Karpas-422 (cell line): Measurements from ENCODE around the gene MZT2A. TPM values are rescaled to one million over a fixed set of nuclear protein-coding genes. Genes with fewer than 3 reads are reported as not detected.
"Not testable (repeated sequence)": the region's sequence is repeated elsewhere in the genome, so short reads cannot be mapped to it uniquely, and the experiment has no call there.

ENCODE experiments used
- DNase-seq: peaks from one replicate; pipeline ENCODE4 v3.0.0-alpha.2; 2015
- H2AFZ ChIP-seq: fragments of 200-600 bp; sonication (generic); 2 replicates; pipeline ENCODE4 v1.6.1; 2014; ENCODE audit warnings: antibody characterized with exemption, low read length, mixed read lengths
- H3K27ac ChIP-seq: fragments of 200-600 bp; sonication (generic); 2 replicates; pipeline ENCODE4 v1.5.1; 2014; ENCODE audit warnings: mild to moderate bottlenecking, low read length, moderate library complexity
- H3K27me3 ChIP-seq: fragments of 200-600 bp; sonication (generic); 2 replicates; pipeline ENCODE4 v1.6.1; 2014; ENCODE audit warnings: low read length, mixed read lengths
- H3K36me3 ChIP-seq: fragments of 200-600 bp; sonication (generic); 2 replicates; pipeline ENCODE4 v1.6.1; 2014; ENCODE audit warnings: low read length, mixed read lengths; ENCODE audit not compliant: insufficient read depth
- H3K4me1 ChIP-seq: fragments of 200-600 bp; sonication (generic); 2 replicates; pipeline ENCODE4 v1.6.1; 2014; ENCODE audit warnings: mild to moderate bottlenecking, low read length, mixed read lengths
- H3K4me2 ChIP-seq: fragments of 200-600 bp; sonication (generic); 2 replicates; pipeline ENCODE4 v1.6.1; 2014; ENCODE audit warnings: low read length, low read depth, mild to moderate bottlenecking; ENCODE audit not compliant: poor library complexity, severe bottlenecking
- H3K4me3 ChIP-seq: fragments of 200-600 bp; sonication (generic); 2 replicates; pipeline ENCODE4 v1.5.1; 2014; ENCODE audit warnings: mild to moderate bottlenecking, antibody characterized with exemption, low read length, mixed read lengths
- H3K79me2 ChIP-seq: fragments of 200-600 bp; sonication (generic); 2 replicates; pipeline ENCODE4 v1.6.1; 2014; ENCODE audit warnings: mild to moderate bottlenecking, low read length, mixed read lengths
- H3K9ac ChIP-seq: fragments of 200-600 bp; sonication (generic); 2 replicates; pipeline ENCODE4 v1.6.0; 2014; ENCODE audit warnings: low read length
- H3K9me2 ChIP-seq: fragments of 200-600 bp; sonication (generic), shearing (Covaris generic); replicated peaks from 2 replicates; pipeline ENCODE4 v1.6.0; 2014; ENCODE audit warnings: mild to moderate bottlenecking, low read length, moderate library complexity; ENCODE audit not compliant: insufficient read depth
- H3K9me3 ChIP-seq: fragments of 300-700, 200-600 bp; sonication (generic); 2 replicates; pipeline ENCODE4 v1.6.1; 2014; ENCODE audit warnings: low read length, mixed read lengths
- H4K20me1 ChIP-seq: fragments of 200-600 bp; sonication (generic); 2 replicates; pipeline ENCODE4 v1.6.1; 2014; ENCODE audit warnings: mild to moderate bottlenecking, antibody characterized with exemption, low read length, low read depth; ENCODE audit not compliant: insufficient read depth
- total RNA-seq: library from RNA; depleted of rRNA; stranded (reverse); fragments of >200 nt; shearing (Covaris generic); gene quantifications from 2 replicates; pipeline ENCODE4 v1.2.3, GENCODE V29; 2014; ENCODE audit warnings: low replicate concordance

Gene MZT2A
- total RNA-seq, 1 experiment from 2014 or later = 119 TPM

DNA sequence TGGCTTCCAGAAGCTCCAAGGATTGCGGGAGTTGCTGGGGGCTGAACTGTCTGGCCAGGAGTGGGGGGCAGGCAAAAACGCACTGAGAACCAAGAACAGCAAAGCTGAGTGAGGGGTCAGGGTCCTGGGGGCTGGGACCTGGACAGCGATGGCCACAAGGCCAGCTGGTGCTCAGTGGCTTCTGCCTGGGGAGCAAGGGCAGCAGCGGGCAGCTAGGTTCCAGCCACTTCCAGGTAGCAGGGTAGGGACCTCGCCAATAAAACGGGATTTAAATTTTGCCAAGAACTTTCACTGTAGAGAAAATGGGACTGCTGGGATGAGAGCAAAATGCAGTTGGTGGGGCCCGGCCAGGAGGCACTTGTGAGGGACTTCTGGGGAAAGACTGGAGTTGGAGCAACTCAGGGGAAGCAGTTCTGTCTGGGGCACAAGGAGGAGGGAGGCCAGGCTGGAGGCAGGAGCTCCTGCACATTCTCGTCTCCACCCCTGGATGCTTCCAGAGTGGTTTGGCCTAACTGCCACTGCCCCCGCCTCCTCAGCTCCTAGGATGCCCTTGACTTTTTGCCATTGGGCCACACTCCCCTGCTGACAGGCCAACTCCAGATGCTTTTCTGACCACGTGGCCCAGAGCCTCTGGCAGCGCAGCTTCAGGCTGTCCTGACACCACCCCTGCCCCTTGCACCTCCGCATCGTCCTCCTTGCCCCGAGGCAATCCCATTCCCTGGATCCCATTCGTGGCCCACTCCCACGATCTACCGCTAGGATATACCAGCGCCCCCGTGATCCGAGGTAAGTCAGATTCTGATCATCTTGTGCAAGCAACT is 30.0 kb upstream of the MZT2A start:
- H3K4me2 ChIP-seq = no peak overlapping the region
- peaks cover 1% of the 10 kb centered on the region for H3K4me1 ChIP-seq
- no peaks in the 10 kb centered on the region for H3K9me2 ChIP-seq
- DNase-seq = peak; percentile 39
- no peak overlapping the region for H3K27ac ChIP-seq
- no peaks in the 10 kb centered on the region for H4K20me1 ChIP-seq
- H3K79me2 ChIP-seq = no peaks in the 10 kb centered on the region
- no peaks in the 10 kb centered on the region for H3K9me3 ChIP-seq
- no peak overlapping the region for H3K4me3 ChIP-seq
- no peak overlapping the region for H3K9ac ChIP-seq
- H3K36me3 ChIP-seq = no peaks in the 10 kb centered on the region
- H3K27me3 ChIP-seq = no peaks in the 10 kb centered on the region
- no peak overlapping the region for H2AFZ ChIP-seq

DNA sequence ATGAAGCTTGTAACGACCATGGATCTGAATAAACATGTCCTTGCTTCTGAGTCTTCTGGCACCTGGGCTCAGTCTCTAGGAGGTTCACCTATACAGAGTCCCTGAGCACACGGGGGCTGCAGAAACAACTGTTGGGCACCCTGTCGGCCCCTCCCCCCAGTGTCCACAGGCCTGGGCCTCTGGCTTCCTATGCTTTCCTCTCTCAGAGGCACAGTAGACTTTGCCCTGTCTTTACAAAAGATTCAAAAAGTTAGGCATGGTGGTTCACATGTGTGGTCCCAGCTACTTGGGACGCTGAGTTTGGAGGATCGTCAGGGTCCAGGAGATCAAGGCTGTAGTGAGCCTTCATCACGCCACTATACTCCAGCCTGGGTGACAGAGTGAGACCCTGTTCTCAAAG is 29.3 kb upstream of the MZT2A start:
- H3K4me2 ChIP-seq, H3K4me3 ChIP-seq, H3K36me3 ChIP-seq, H2AFZ ChIP-seq, H3K79me2 ChIP-seq, DNase-seq, H4K20me1 ChIP-seq, H3K9ac ChIP-seq, H3K27me3 ChIP-seq, H3K9me3 ChIP-seq, H3K27ac ChIP-seq, H3K4me1 ChIP-seq, H3K9me2 ChIP-seq: not testable (repeated sequence)

DNA sequence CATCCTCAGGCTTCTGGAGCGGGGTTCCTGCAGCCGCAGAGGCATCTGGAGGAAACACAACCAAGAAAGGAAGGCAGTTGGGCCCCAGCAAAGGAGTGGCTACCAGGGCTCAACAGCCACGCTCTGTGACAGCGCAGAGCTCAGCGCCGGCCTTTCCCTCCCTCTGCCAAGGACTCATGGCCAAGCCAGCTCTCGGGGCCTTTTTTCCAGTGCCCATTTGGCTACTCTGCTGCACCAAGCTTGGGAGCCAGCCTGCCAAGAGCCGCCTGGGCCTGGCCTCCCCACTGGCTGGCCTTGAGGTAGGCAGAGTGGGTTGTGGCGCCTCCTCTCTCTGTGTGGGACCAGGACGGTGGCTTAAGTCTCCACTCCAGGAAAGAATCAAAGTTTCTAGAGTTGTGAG is 28.3 kb upstream of the MZT2A start:
- no peak for DNase-seq
- Histone ChIP-seq H3K9me2 (no peaks in the 10 kb centered on the region), H3K79me2 (no peaks in the 10 kb centered on the region), H3K36me3 (no peaks in the 10 kb centered on the region), H3K4me3 (no peak overlapping the region), H3K9me3 (no peaks in the 10 kb centered on the region), H3K9ac (no peak overlapping the region), H3K27me3 (no peaks in the 10 kb centered on the region), H3K4me1 (no peaks in the 10 kb centered on the region; the same call in 1 of the 2 replicates), H4K20me1 (no peaks in the 10 kb centered on the region), H2AFZ (no peak overlapping the region), H3K27ac (no peak overlapping the region), H3K4me2 (no peak overlapping the region)

DNA sequence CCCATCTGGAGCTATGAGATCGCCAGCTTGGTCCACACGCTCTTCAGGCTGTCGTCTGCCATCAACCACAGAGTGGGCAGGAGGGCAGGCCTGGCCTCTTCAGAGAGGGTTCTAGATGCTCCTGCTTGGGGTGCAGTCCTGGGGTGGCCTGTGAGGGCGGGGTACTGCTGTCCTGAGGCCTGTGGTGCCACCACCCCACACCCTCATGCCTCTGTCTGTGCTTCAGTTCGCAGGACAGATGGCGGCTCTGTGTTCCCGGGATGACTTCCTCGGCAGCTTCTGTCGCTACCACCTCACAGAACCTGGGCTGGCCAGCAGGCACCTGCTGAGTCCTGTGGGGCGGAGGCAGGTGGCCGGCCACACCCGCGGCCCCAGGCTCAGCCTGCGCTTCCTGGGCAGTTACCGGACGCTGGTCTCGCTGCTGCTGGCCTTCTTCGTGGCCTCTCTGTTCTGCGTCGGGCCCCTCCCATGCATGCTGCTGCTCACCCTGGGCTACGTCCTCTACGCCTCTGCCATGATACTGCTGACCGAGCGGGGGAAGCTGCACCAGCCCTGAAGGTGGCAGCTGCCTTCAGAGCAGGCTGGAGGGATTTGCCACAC is 27.8 kb upstream of the MZT2A start:
- H3K9me3 ChIP-seq, H3K79me2 ChIP-seq, H3K9me2 ChIP-seq, H3K4me1 ChIP-seq, H3K4me3 ChIP-seq, DNase-seq, H4K20me1 ChIP-seq, H2AFZ ChIP-seq, H3K9ac ChIP-seq, H3K27ac ChIP-seq, H3K36me3 ChIP-seq, H3K27me3 ChIP-seq, H3K4me2 ChIP-seq: not testable (repeated sequence)

DNA sequence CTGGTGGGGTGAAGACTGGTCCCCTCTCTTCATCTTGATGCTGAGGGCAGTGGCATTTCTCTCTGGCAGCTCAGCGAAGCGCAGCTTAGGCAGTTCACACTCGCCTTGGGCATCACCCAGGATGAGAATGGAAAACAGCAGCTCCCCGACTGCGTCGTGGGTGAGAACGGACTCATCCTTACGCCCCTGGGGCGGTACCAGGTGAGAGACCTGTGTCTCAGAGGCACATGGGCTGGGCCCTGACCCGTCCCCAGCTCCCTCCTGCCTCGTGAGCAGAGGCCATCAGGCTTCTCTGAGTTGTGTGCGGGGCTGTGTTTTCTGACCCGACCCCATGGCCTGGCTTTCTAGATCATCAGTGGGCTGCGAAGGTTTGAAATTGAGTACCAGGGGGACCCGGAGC is 27.3 kb upstream of the MZT2A start:
- H3K4me2 ChIP-seq = no peak overlapping the region
- H3K36me3 ChIP-seq = no peaks in the 10 kb centered on the region
- H3K4me3 ChIP-seq = no peak overlapping the region
- H3K79me2 ChIP-seq = no peaks in the 10 kb centered on the region
- H3K4me1 ChIP-seq = no peaks in the 10 kb centered on the region; the same call in 1 of the 2 replicates
- DNase-seq = no peak
- H3K27me3 ChIP-seq = no peaks in the 10 kb centered on the region
- H3K27ac ChIP-seq = no peak overlapping the region
- H3K9me3 ChIP-seq = no peaks in the 10 kb centered on the region
- H4K20me1 ChIP-seq = no peaks in the 10 kb centered on the region
- no peaks in the 10 kb centered on the region for H3K9me2 ChIP-seq
- H2AFZ ChIP-seq = no peak overlapping the region
- H3K9ac ChIP-seq = no peak overlapping the region

DNA sequence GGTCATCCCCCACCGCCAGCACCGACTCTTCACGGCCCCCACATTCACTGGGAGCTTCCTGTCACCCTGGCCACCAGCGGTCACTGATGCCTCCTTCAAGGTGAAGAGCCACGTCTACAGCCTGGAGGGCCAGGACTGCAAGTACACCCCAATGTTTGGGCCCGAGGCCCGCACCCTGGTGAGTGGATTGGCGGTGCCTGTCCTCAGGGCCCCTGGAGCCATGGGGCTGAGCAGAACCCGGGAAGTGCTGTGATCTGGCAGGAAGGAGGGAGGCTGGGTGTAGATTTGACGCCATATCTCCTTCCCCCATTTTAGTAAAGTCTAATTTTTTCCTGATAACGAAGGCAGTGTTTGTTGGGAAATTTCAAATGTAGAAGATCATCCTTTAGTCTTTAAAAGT is 26.3 kb upstream of the MZT2A start:
- not testable (repeated sequence) for H2AFZ ChIP-seq, DNase-seq, H3K9me3 ChIP-seq, H3K9me2 ChIP-seq, H3K36me3 ChIP-seq, H3K79me2 ChIP-seq, H3K4me3 ChIP-seq, H3K4me1 ChIP-seq, H3K9ac ChIP-seq, H3K4me2 ChIP-seq, H3K27me3 ChIP-seq, H3K27ac ChIP-seq, H4K20me1 ChIP-seq

DNA sequence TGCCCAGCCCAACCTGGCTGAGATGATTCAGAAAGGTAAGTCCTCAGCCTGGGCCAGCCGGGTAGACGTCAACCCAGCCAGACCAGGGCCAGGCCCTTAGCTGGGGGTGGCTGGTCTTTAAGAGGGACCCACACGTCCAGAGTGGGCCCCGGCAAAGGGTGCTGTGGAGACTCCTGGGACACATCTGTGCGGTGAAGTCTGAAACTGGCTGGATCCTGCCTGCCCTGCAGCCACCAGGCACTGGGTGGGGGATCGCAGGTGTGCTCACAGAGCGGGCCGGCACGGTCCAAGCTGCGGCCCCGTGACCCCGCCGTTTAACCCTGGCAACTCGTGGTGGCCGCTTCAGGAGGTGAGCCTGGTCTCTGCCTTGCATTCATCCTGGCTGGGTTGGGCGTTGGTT is 25.7 kb upstream of the MZT2A start:
- not testable (repeated sequence) for H3K9me3 ChIP-seq, H3K36me3 ChIP-seq, H3K9ac ChIP-seq, H2AFZ ChIP-seq, H3K4me3 ChIP-seq, DNase-seq, H3K27me3 ChIP-seq, H3K79me2 ChIP-seq, H3K9me2 ChIP-seq, H3K4me1 ChIP-seq, H3K27ac ChIP-seq, H3K4me2 ChIP-seq, H4K20me1 ChIP-seq

DNA sequence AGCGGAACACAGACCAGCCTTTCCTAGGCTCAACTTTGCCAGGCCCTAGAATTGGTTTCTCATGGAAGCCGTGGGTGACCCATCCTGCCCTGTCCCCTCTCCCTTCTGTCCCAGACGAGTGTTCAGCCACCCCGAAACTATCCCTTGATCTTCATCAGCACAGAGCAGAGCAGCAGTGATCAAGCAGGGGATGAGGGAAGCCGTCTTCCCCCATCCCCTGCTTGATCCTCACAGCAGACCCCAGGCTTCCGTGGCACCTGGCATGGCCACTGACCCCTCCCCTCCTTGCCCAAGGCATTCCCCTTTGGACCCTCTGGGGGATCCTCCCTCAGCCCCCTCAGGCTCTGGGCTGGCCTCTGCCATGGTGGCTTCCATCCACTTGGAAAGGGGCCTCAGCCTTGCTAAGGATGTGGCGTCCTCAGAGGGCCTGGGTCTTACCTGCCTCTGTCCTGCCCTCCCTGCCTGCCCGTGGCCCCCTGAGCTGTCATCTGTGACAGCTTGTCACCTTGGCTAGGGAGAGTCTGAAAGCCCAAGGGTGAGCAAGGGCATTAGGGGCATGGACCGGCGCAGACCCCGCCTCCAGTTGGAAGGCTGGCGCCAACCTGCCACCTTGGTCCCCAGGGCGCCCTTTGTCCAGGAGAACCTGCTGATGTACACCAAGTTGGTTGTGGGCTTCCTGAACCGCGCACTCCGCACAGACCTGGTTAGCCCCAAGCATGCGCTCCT is 25.1 kb upstream of the MZT2A start:
- H3K4me3 ChIP-seq = no peak overlapping the region
- no peak for DNase-seq
- H3K27me3 ChIP-seq = no peaks in the 10 kb centered on the region
- H3K79me2 ChIP-seq = no peaks in the 10 kb centered on the region
- H2AFZ ChIP-seq = no peak overlapping the region
- H3K4me1 ChIP-seq = no peaks in the 10 kb centered on the region
- H3K9me3 ChIP-seq = no peaks in the 10 kb centered on the region
- H3K36me3 ChIP-seq = no peaks in the 10 kb centered on the region
- no peak overlapping the region for H3K4me2 ChIP-seq
- H3K9ac ChIP-seq = no peak overlapping the region
- H4K20me1 ChIP-seq = no peaks in the 10 kb centered on the region
- no peak overlapping the region for H3K27ac ChIP-seq
- H3K9me2 ChIP-seq = no peaks in the 10 kb centered on the region
